NCI-H748 treated with DMSO at 0.1 percent for 48 hours (cell line): Measurements from ENCODE around the gene HABP4.

Source experiments
- DNase-seq: peaks from one replicate; lab custom pipeline; 2025; lab: John Stamatoyannopoulos, UW

Gene HABP4, protein sequence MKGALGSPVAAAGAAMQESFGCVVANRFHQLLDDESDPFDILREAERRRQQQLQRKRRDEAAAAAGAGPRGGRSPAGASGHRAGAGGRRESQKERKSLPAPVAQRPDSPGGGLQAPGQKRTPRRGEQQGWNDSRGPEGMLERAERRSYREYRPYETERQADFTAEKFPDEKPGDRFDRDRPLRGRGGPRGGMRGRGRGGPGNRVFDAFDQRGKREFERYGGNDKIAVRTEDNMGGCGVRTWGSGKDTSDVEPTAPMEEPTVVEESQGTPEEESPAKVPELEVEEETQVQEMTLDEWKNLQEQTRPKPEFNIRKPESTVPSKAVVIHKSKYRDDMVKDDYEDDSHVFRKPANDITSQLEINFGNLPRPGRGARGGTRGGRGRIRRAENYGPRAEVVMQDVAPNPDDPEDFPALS

GRCh38 chr9:96449845-96450612 lies at the start of gene HABP4:
Gene HABP4 (plus strand): TSS chr9:96450169. CDS start chr9:96450280, 111 bp downstream.
- peak; percentile 91 for DNase-seq

DNA sequence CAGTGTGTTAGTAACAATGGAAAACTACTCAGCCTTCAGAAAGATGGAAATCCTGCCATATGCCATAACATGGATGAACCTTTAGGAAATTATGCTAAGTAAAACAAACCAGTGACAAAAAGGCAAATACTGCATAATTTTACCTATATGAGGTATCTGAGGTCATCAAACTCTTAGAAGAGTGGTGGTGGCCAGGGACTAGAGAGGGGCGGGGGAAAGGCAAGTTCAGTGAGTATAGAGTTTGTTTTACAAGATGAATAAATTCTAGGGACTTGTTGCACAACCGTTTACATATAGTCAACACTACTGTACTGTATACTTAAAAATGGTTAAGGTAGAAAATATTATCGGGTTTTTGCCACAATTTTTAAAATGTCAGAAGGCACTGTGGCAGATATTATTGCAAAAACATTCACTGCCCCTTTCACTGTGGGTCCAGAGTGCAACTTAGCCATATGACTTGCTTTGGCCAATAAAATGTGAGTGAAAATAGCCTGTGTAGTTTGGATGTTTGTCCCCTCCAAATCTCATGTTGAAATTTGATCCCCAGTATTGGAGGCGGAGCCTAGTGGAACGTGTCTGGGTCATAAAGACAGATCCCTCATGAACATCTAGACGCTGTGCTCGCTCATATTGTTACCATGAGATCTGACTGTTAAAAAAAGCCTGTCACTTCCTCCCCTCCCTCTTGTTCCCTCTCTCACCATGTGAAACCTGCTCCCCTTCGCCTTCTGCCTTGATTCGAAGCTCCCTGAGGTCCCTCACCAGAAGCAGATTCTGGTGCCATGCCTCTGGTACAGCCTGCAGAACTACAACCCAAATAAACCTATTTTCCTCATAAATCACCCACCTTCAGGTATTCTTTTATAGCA lies 41.3 kb upstream of the HABP4 start:
- DNase-seq: no peak

DNA sequence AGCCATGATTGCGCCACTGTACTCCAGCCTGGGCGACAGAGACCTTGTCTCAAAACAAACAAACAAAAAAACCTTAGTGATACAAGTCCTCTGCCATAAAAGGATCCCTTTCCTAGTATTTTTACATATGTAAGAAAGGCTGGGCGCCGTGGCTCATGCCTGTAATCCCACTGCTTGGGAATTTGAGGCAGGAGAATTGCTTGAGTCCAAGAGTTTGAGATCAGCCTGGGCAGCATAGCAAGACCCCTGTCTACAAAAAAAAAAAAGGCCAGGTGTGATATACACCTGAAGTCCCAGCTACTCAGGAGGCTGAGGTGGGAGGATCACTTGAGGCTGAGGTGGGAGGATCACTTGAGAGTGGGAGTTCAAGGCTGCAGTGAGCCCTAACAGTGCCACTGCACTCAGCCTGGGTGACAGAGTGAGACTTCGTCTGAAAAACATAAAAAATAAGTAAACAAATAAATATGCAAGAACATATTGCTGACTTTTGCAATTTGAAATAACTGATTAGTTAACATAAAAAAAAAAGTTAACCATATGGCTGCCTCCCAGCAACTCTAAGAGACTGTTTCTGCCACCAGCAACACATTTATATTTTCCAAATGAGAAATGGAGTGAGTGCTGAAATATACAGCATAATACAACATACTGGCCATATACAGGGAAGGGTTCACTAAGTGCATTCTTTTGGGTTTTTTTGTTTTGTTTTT lies 38.7 kb upstream of the HABP4 start:
- DNase-seq: no peak

- no peak for DNase-seq
Measured at GRCh38 chr9:96412174-96412913, 37.6 kb upstream of the HABP4 start.

GRCh38 chr9:96413302-96414221 lies 36.4 kb upstream of the HABP4 start:
- DNase-seq: no peak

DNA sequence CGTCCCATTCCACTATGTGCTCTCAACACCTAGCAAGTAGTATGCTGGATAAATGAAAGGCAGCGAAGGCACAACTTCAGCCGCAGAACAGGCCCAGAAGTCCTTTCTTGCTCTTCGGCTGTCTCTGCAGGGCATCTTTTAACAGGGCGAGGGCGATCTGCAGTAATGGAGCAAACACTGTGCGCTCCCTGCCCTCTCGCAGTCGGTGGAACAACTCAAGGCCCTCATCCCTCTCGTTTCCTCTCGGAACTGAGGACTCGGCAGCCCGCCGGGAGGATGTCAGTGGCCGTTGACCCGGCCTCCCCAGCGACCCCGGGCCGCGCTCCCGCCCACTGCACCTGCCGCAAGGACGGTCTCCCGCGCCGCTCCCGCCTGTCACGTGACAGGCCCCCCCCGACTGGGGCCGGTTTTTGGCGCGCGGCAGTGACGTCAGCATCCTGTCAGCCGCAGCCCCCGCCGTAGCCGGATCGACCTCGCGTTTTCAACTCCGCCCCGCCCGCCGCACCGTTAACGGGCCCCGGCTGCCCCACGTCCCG lies 32.9 kb upstream of the HABP4 start:
- peak; percentile 61 for DNase-seq

GRCh38 chr9:96417661-96418082 lies 32.3 kb upstream of the HABP4 start:
- DNase-seq: no peak

DNA sequence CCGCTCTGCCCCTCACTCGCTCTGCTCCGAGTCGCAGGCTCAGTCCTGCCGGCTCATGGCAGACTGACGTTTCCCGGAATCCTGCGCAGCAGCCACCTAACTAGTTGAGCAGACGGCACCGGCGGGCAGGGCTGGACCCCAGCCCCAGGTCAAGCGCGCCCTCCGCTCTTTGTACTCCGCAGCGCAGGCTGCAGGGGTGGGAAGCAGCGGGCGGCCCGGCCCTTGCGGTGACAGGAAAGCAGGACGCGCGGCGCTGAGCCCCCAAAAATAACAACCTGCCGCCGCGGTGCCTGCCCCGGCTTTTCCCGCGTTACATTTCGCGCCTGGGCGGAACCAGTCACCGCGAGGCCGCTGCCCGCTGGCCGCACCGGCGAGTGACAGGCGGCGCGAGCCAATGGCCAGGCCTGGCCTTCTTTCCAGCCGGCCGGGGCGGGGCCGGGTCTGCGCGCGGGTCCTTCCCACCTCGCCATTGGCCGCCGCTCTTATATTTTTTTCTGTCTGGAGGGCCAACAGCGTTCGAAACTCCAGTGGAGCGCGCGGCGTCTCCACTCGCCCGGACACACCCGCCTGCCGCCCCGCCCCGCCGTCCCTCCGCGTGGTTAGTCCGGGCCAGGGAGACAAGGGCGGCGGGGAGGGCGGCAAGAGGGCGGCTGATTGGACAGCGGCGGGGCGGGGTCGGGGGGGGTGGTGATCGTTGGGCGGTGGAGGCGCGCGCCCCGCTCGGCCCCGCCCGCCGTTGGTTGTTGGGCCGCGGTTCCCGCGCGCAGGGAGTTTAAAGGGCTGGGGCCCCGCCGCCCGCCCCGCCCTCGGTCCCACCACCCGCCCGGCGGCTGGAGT lies 31.7 kb upstream of the HABP4 start, which contains the start of gene ZNF367:
Gene ZNF367, minus strand, starts transcription at position 288 of the 837 bp plus-strand sequence. CDS start 338 bp downstream, outside the sequence.
- peak; percentile 94 for DNase-seq

DNA sequence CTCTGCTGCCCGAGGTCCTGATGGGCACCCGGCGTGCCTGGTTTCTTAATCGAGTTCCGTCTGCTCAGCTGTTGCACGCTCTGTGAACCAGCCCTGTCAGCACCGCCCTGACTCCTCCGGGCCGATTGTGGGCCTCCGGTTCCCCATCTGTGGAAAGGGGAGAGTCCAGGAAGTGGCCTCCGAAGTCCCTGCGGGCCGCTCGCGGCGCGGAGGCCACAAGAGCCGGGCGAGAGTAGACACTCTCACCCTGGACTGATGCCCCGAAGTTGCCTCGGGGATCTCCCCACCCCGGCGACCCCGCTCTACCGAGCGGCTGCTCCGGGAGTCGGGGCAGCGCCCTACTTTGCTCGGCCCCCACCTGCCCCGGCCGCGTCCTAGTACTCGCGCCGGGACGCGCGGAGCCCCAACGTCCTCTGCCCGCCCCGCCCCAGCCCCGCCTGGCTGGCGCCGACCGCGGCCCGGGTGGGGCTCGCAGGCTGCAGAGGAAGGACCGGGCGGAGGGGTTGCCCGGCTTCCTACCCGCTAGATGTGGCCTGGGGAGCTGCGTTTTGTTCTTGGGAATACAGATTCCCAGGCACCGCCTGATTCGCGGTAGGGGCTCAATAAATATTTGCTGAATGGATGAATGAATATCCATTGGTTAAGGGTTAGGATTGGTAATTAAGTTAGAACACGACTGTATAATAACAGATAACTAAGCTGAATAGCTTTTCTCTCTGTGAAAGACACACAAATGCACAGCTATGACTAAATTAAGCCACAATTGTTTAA lies 30.9 kb upstream of the HABP4 start:
- peak; percentile 91 for DNase-seq

GRCh38 chr9:96419691-96419969 lies 30.3 kb upstream of the HABP4 start:
- no peak for DNase-seq

DNA sequence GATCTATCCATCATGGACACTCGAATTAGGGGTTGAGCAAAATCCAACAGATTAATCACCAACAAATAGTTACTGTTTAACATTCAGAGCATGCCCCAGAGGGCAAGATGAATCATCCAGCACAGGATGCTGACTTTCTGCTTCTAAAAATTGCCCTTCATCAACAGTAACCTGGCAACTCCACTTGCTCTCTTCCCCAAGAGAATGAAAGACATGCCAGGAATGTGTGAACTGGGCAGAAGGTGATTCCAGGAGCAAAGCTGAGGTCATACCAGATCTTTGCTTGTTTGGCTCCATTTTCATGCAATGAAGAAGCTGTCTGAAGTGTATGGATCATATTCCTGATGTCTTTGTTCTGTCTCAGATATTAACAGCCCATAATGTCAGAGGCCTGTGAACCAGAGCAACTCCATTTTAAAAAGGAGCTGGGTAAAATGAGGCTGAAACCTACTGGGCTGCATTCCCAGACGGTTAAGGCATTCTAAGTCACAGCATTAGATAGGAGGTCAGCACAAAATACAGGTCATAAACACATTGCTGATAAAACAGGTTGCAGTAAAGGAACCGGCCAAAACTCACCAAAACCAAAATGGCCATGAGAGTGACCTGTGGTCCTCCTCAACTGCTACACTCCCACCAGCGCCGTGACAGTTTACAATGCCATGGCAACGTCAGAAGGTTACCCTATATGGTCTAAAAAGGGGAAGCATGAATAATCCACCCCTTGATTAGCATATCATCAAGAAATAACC lies 29.3 kb upstream of the HABP4 start:
- DNase-seq: no peak

- DNase-seq: no peak
Measured at GRCh38 chr9:96423322-96423984, 26.5 kb upstream of the HABP4 start.

- DNase-seq: no peak
Measured at GRCh38 chr9:96423985-96424336, 26.0 kb upstream of the HABP4 start.

- no peak for DNase-seq
Measured at GRCh38 chr9:96425500-96426169, 24.3 kb upstream of the HABP4 start.

GRCh38 chr9:96429732-96430131 lies 20.2 kb upstream of the HABP4 start:
- DNase-seq: no peak

GRCh38 chr9:96430377-96430776 lies 19.6 kb upstream of the HABP4 start:
- no peak for DNase-seq
